IPS-18c (cell line): Measurements from ENCODE around the gene ACTG1.

Experiments
- H3K4me3 ChIP-seq: 2 replicates; pipeline ENCODE4 v1.7.0; 2013; ENCODE audit warnings: low read depth, mild to moderate bottlenecking, low read length, moderate library complexity; ENCODE audit not compliant: insufficient read depth
- H3K9me3 ChIP-seq: one replicate; pipeline ENCODE4 v1.6.1; 2013; ENCODE audit warnings: mild to moderate bottlenecking, low read length, moderate library complexity; ENCODE audit not compliant: control insufficient read depth, insufficient read depth

Gene ACTG1

GRCh38 chr17:81481073-81481799, 31.4 kb downstream of the ACTG1 start:
- Histone ChIP-seq H3K4me3 (peak overlapping the region; percentile 31), H3K9me3 (no peaks in the 10 kb centered on the region)

GRCh38 chr17:81480140-81481072, 32.2 kb downstream of the ACTG1 start:
- Histone ChIP-seq H3K4me3 (no peak overlapping the region), H3K9me3 (no peaks in the 10 kb centered on the region)

GRCh38 chr17:81479175-81480071, 33.2 kb downstream of the ACTG1 start:
- no peaks in the 10 kb centered on the region for H3K9me3 ChIP-seq
- no peak overlapping the region for H3K4me3 ChIP-seq

GRCh38 chr17:81478119-81478518, 34.5 kb downstream of the ACTG1 start:
- H3K4me3 ChIP-seq = no peak overlapping the region
- H3K9me3 ChIP-seq = no peaks in the 10 kb centered on the region

- no peaks in the 10 kb centered on the region for H3K9me3 ChIP-seq
- H3K4me3 ChIP-seq = no peak overlapping the region
Measured at GRCh38 chr17:81477173-81477572, 35.4 kb downstream of the ACTG1 start.

GRCh38 chr17:81476635-81477034, 36.0 kb downstream of the ACTG1 start:
- Histone ChIP-seq H3K9me3 (no peaks in the 10 kb centered on the region), H3K4me3 (no peak overlapping the region)

GRCh38 chr17:81476097-81476496, 36.5 kb downstream of the ACTG1 start:
- Histone ChIP-seq H3K4me3 (no peak overlapping the region), H3K9me3 (no peaks in the 10 kb centered on the region)

- Histone ChIP-seq H3K4me3 (no peak overlapping the region), H3K9me3 (no peaks in the 10 kb centered on the region)
Measured at GRCh38 chr17:81474958-81475357, 37.6 kb downstream of the ACTG1 start.

- Histone ChIP-seq H3K9me3 (no peaks in the 10 kb centered on the region), H3K4me3 (no peak overlapping the region)
Measured at GRCh38 chr17:81473019-81473418, 39.6 kb downstream of the ACTG1 start.

GRCh38 chr17:81471818-81472456, 40.7 kb downstream of the ACTG1 start:
- Histone ChIP-seq H3K4me3 (no peak overlapping the region), H3K9me3 (no peaks in the 10 kb centered on the region)

GRCh38 chr17:81470944-81471817, 41.4 kb downstream of the ACTG1 start:
- Histone ChIP-seq H3K9me3 (no peaks in the 10 kb centered on the region), H3K4me3 (no peak overlapping the region)

- H3K9me3 ChIP-seq = no peaks in the 10 kb centered on the region
- no peak overlapping the region for H3K4me3 ChIP-seq
Measured at GRCh38 chr17:81470270-81470943, 42.2 kb downstream of the ACTG1 start.

- no peaks in the 10 kb centered on the region for H3K9me3 ChIP-seq
- H3K4me3 ChIP-seq = no peak overlapping the region
Measured at GRCh38 chr17:81469266-81469665, 43.3 kb downstream of the ACTG1 start.

- Histone ChIP-seq H3K9me3 (no peaks in the 10 kb centered on the region), H3K4me3 (no peak overlapping the region)
Measured at GRCh38 chr17:81468770-81469121, 43.9 kb downstream of the ACTG1 start.

- Histone ChIP-seq H3K4me3 (no peak overlapping the region), H3K9me3 (no peaks in the 10 kb centered on the region)
Measured at GRCh38 chr17:81468111-81468769, 44.4 kb downstream of the ACTG1 start.
